Right atrium auricular region (tissue), 2 donors: ENCODE results near the gene SLC48A1. TPM values are rescaled to one million over a fixed set of nuclear protein-coding genes. Genes with fewer than 3 reads are reported as not detected.

Experiments
- DNase-seq: peaks from one replicate; pipeline ENCODE4 v3.0.0-alpha.2; 2019; ENCODE audit warnings: low spot score
- H3K27ac ChIP-seq, 2 donors: fragments of 200-600 bp; sonication (generic); 1 replicate in 1 of 2; 2 replicates in 1 of 2; pipeline ENCODE4 v1.5.1; 2016 to 2019
- H3K27me3 ChIP-seq, 2 donors: fragments of 200-600 bp; sonication (generic); one replicate each; pipeline versions ENCODE4 v1.5.1 to v1.6.0; 2017 to 2019
- H3K36me3 ChIP-seq: fragments of 200-600 bp; sonication (generic); one replicate; pipeline ENCODE4 v1.5.1; 2016
- H3K4me1 ChIP-seq, 2 donors: fragments of 200-600 bp; sonication (generic); one replicate each; pipeline versions ENCODE4 v1.5.1 to v1.6.0; 2017 to 2019
- H3K4me3 ChIP-seq, 2 donors: fragments of 200-600 bp; sonication (generic); 1 replicate in 1 of 2; 2 replicates in 1 of 2; pipeline ENCODE4 v1.5.1; 2017 to 2019; ENCODE audit warnings: mild to moderate bottlenecking in 1 of 2, moderate library complexity in 1 of 2
- H3K9me3 ChIP-seq, 2 donors: fragments of 200-600 bp; sonication (generic); one replicate each; pipeline ENCODE4 v1.5.1; 2019
- CTCF ChIP-seq, 2 donors: fragments of 200-600 bp; sonication (generic); IDR thresholded peaks; one replicate each; pipeline ENCODE4 v1.5.1; 2019; ENCODE audit warnings: antibody characterized with exemption in 2 of 2
- total RNA-seq, 2 donors: library from RNA; depleted of rRNA; stranded (reverse); fragments of >200 nt; gene quantifications; one replicate each; pipeline ENCODE4 v1.1.0, GENCODE V29; 2016

SLC48A1 gene
- total RNA-seq, 2 donors from 2014 or later = 48.9 to 52.0 TPM

- H3K36me3 ChIP-seq = peaks cover 49% of the 10 kb centered on the region
- H3K27ac ChIP-seq = peak overlapping the region; percentile 33 to 64
- no peak for TF ChIP-seq CTCF (IDR thresholded peaks at IDR 0.05)
- H3K27me3 ChIP-seq = no peaks in the 10 kb centered on the region
- no peak for DNase-seq
- peaks cover 0 to 64% of the 10 kb centered on the region in 2 donors for H3K4me1 ChIP-seq
- H3K9me3 ChIP-seq = no peaks in the 10 kb centered on the region
- no peak overlapping the region for H3K4me3 ChIP-seq
These were observed 26.4 kb downstream of the SLC48A1 start for GRCh38 chr12:47799357-47799955.

DNA sequence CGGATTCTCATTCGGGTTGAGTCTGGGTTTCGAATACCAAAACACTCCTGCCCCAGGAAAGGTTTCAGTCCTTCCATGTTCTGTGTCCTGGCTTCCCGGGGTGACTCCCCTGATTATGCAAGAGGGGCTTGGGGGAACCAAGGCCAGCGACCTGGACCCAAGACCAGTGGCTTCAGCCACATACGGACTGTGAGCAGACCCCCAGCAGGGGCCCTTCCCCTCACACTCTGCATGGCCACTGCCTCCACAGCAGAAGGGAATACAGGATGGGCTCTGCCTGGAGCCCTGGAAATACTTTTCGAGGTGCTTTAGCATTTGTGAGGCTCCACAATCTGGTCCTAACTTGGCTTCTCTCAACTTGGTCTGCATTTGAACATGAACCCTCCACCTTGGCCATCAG is 27.5 kb downstream of the SLC48A1 start:
- peak overlapping the region in 1 of 2 donors; percentile 33 for H3K27ac ChIP-seq
- H3K36me3 ChIP-seq = peaks cover 47% of the 10 kb centered on the region
- no peaks in the 10 kb centered on the region for H3K9me3 ChIP-seq
- peaks cover 0 to 76% of the 10 kb centered on the region in 2 donors for H3K4me1 ChIP-seq
- TF ChIP-seq CTCF (IDR thresholded peaks at IDR 0.05) = no peak
- no peaks in the 10 kb centered on the region for H3K27me3 ChIP-seq
- H3K4me3 ChIP-seq = no peak overlapping the region
- DNase-seq = no peak

DNA sequence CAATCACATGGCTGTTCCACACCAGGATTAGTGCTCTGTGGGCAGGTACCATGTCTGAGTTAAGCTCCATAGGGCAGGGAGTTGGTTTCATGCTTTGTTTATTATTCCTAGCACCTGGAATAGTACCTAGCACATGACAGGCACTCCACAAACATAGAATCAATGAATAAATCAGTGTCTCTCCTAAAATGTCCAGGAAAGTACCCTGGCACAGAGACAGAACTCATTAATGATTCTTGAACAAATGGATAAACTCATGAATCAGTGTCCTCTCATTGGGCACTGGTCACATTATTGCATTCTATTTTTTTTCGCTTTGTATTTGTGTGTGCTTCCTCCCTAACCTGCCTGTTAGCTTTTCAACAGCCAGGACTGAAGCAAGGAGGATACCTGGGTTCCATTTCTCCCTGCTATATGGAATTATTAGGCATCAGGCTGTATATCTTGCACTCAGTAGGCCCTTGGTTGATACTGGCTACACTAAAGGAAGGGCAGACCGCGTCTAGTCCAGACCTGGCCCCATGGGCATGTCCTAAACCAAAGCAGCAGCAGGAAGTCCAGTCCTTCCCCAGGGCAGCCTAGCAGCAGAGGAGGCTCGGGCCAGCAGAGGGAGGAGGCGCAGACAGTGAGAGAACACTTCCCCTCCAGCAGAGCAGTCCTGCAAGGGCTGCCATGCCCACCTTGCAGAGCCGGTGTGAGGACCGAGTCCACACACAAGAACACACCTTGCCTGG is 28.3 kb downstream of the SLC48A1 start:
- Histone ChIP-seq H3K36me3 (peaks cover 39% of the 10 kb centered on the region), H3K4me3 (no peak overlapping the region), H3K4me1 (peaks cover 0 to 83% of the 10 kb centered on the region in 2 donors), H3K27me3 (no peaks in the 10 kb centered on the region), H3K9me3 (no peaks in the 10 kb centered on the region), H3K27ac (peak overlapping the region; percentile 8 to 68)
- TF ChIP-seq CTCF (IDR thresholded peaks at IDR 0.05) = peak in 1 of 2 donors; percentile 47
- no peak for DNase-seq

DNA sequence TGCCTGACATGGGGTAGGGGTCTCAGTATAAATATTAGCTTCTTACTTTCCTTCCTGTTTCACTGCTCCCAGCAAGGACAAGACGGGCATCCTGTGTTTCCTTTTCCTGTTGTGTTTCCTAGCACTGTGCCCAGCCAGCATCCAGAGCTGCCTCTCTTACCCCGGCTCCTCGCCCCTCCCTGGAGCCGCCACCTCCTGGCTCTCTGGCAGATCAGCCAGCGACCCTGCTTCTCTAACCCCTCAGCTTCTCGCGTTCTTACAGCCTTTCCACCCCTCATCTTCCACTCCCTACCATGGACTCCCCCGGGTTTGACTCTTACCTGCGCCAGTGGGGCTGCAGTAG is 28.8 kb downstream of the SLC48A1 start:
- H3K4me3 ChIP-seq = peak overlapping the region in 1 of 2 donors; percentile 3
- peaks cover 34% of the 10 kb centered on the region for H3K36me3 ChIP-seq
- peak overlapping the region; percentile 8 to 68 for H3K27ac ChIP-seq
- no peaks in the 10 kb centered on the region for H3K27me3 ChIP-seq
- H3K9me3 ChIP-seq = no peaks in the 10 kb centered on the region
- no peak for TF ChIP-seq CTCF (IDR thresholded peaks at IDR 0.05)
- no peak for DNase-seq
- H3K4me1 ChIP-seq = peaks cover 0 to 89% of the 10 kb centered on the region in 2 donors

DNA sequence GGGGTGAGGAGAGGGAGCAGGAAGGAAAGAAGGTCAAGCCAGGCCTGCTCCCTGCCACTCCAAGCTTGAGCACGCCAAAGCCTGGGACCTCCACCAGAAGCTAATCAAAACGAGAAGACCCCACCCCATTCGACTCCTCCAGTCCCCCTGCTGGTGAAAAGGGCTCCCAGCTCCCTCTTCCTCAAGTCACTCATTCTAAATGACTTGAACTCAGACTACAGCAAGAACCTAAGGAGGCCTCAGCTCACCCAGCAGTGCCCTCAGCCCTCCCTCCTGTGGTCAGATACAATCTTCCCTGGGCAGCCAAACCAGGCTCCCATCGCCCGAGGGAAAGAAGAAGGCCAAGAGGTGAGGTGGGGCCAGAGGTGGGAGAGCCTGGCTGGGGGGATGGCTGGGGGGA is 29.3 kb downstream of the SLC48A1 start:
- Histone ChIP-seq H3K9me3 (no peaks in the 10 kb centered on the region), H3K4me1 (peaks cover 0 to 93% of the 10 kb centered on the region in 2 donors), H3K27ac (peak overlapping the region; percentile 8 to 68), H3K36me3 (peaks cover 30% of the 10 kb centered on the region), H3K27me3 (no peaks in the 10 kb centered on the region), H3K4me3 (peak overlapping the region in 1 of 2 donors; percentile 3)
- DNase-seq = no peak
- TF ChIP-seq CTCF (IDR thresholded peaks at IDR 0.05) = no peak
